ENCODE data around the gene FMNL2.

The FMNL2 gene

GRCh38 chr2:152695763-152696162, 360.8 kb downstream of the FMNL2 start:
- H3K4me2 ChIP-seq (ENCODE audit: low read depth, low read length, poor library complexity, severe bottlenecking), result no peak overlapping the region
- peaks cover 40% of the 10 kb centered on the region for H3K36me3 ChIP-seq (ENCODE audit: low read length)
- H4K20me1 ChIP-seq (ENCODE audit: low read depth, low read length), result peaks cover 61% of the 10 kb centered on the region
- H3K4me3 ChIP-seq (ENCODE audit: insufficient read depth, low read length, poor library complexity, severe bottlenecking), result no peak overlapping the region
- no peak overlapping the region for H3K27ac ChIP-seq (ENCODE audit: low read depth, low read length)
- H3K9me2 ChIP-seq (replicated peaks; ENCODE audit: insufficient read depth, low read length), result no peaks in the 10 kb centered on the region
- H2AFZ ChIP-seq (ENCODE audit: low read depth, low read length, severe bottlenecking), result no peak overlapping the region
- no peaks in the 10 kb centered on the region for H3K9me3 ChIP-seq (ENCODE audit: insufficient read depth, low read length)
- peaks cover 10% of the 10 kb centered on the region; the same call in 1 of the 2 replicates for H3F3A ChIP-seq (ENCODE audit: insufficient read depth)
- no peak for TF ChIP-seq EZH2phosphoT487 (conservative IDR thresholded peaks at IDR 0.05; ENCODE audit: low read length)
- no peaks in the 10 kb centered on the region for H3K27me3 ChIP-seq (ENCODE audit: low read length)
- H3K9ac ChIP-seq (ENCODE audit: low read length), result no peak overlapping the region
- H3K79me2 ChIP-seq (ENCODE audit: insufficient read depth, low read length), result peaks cover 83% of the 10 kb centered on the region

GRCh38 chr2:152696476-152696875, 361.5 kb downstream of the FMNL2 start:
- Histone ChIP-seq H3F3A (ENCODE audit: insufficient read depth) (peaks cover 5% of the 10 kb centered on the region; the same call in 1 of the 2 replicates), H4K20me1 (ENCODE audit: low read depth, low read length) (peaks cover 66% of the 10 kb centered on the region), H3K27ac (ENCODE audit: low read depth, low read length) (no peak overlapping the region), H2AFZ (ENCODE audit: low read depth, low read length, severe bottlenecking) (no peak overlapping the region), H3K27me3 (ENCODE audit: low read length) (no peaks in the 10 kb centered on the region), H3K79me2 (ENCODE audit: insufficient read depth, low read length) (peaks cover 90% of the 10 kb centered on the region), H3K4me3 (ENCODE audit: insufficient read depth, low read length, poor library complexity, severe bottlenecking) (no peak overlapping the region), H3K4me2 (ENCODE audit: low read depth, low read length, poor library complexity, severe bottlenecking) (no peak overlapping the region), H3K9me3 (ENCODE audit: insufficient read depth, low read length) (no peaks in the 10 kb centered on the region), H3K9ac (ENCODE audit: low read length) (no peak overlapping the region), H3K9me2 (replicated peaks; ENCODE audit: insufficient read depth, low read length) (no peaks in the 10 kb centered on the region), H3K36me3 (ENCODE audit: low read length) (peaks cover 35% of the 10 kb centered on the region)
- TF ChIP-seq CTCF (IDR thresholded peaks at IDR 0.05; ENCODE audit: insufficient read depth, low read length, poor library complexity, severe bottlenecking) (no peak), EZH2phosphoT487 (conservative IDR thresholded peaks at IDR 0.05; ENCODE audit: low read length) (no peak)

All from SU-DHL-6 (cell line).